Natural killer cell (primary cell): ENCODE measurements around the gene MRGPRG. TPM values are rescaled to one million over a fixed set of nuclear protein-coding genes. Genes with fewer than 3 reads are reported as not detected.

ENCODE experiments used
- total RNA-seq, 4 donors: library from RNA; stranded (reverse); fragments of 120-200 nt in 1 of 4; gene quantifications; one replicate each; pipeline versions ENCODE4 v1.2.3 to v1.2.4, GENCODE V29; 2013 to 2022

Gene MRGPRG
- total RNA-seq, 3 donors from 2014 or later (not counting 1 experiment from before 2014, with no cell fraction given), result not detected

Other genes with a start within 250 kb of the MRGPRG start
- gene NAP1L4, start 226.5 kb downstream of the MRGPRG start, total RNA-seq, result 100 to 1,000 TPM; 219 to 244 (median 237) TPM
- 10 to 100 TPM; 47.9 to 51.3 (median 50.3) TPM for gene CARS1, start 161.4 kb downstream of the MRGPRG start, total RNA-seq
- 100 to 1,000 TPM; 375 to 522 (median 377) TPM for gene OSBPL5, start 53.5 kb downstream of the MRGPRG start, total RNA-seq
- not detected for gene MRGPRE, start 13.6 kb upstream of the MRGPRG start, total RNA-seq
- gene ZNF195, start 160.3 kb upstream of the MRGPRG start, total RNA-seq, result 10 to 100 TPM; 24.7 to 44.1 (median 25.9) TPM